GM23338 (cell line): ENCODE results near the gene PPM1H. TPM values are rescaled to one million over a fixed set of nuclear protein-coding genes. Genes with fewer than 3 reads are reported as not detected.

Experiments used
- ATAC-seq: fragments of 200-7000 bp; cut with Tn5 transposase; 3 replicates; pipeline ENCODE4 v1.9.1; 2020
- DNase-seq: peaks from one replicate; pipeline ENCODE4 v3.0.0-alpha.2; 2015; ENCODE audit warnings: low spot score
- H2AFZ ChIP-seq: fragments of 200-600 bp; sonication (generic); 2 replicates; pipeline ENCODE4 v1.8.0; 2016; ENCODE audit warnings: antibody characterized with exemption, mild to moderate bottlenecking, moderate library complexity
- H3F3A ChIP-seq: fragments of 200-600 bp; sonication (generic); replicated peaks from 2 replicates; pipeline ENCODE4 v1.8.0; 2017; ENCODE audit warnings: antibody characterized with exemption, mixed run types, low read depth
- H3K27ac ChIP-seq: fragments of 200-600 bp; sonication (generic); 2 replicates; pipeline ENCODE4 v1.6.1; 2016; ENCODE audit warnings: low read depth
- H3K27me3 ChIP-seq: fragments of 200-600 bp; sonication (generic); 2 replicates; pipeline ENCODE4 v1.8.0; 2016; ENCODE audit warnings: mild to moderate bottlenecking, mixed run types, moderate library complexity; ENCODE audit not compliant: insufficient read depth
- H3K36me3 ChIP-seq: fragments of 200-600 bp; sonication (generic); 2 replicates; pipeline ENCODE4 v1.8.0; 2016; ENCODE audit warnings: mild to moderate bottlenecking; ENCODE audit not compliant: insufficient read depth
- H3K4me1 ChIP-seq: fragments of 200-600 bp; sonication (generic); 2 replicates; pipeline ENCODE4 v1.8.0; 2016; ENCODE audit warnings: mild to moderate bottlenecking, moderate library complexity; ENCODE audit not compliant: insufficient read depth
- H3K4me2 ChIP-seq: fragments of 200-600 bp; sonication (generic); 2 replicates; pipeline ENCODE4 v1.7.1; 2017; ENCODE audit warnings: mixed run types
- H3K4me3 ChIP-seq: fragments of 200-600 bp; sonication (generic); 2 replicates; pipeline ENCODE4 v1.6.1; 2016; ENCODE audit warnings: mixed run types
- H3K79me2 ChIP-seq: fragments of 200-600 bp; sonication (generic); replicated peaks from 2 replicates; pipeline ENCODE4 v1.8.0; 2017; ENCODE audit warnings: mild to moderate bottlenecking; ENCODE audit not compliant: insufficient read depth
- H3K9me2 ChIP-seq: fragments of 200-600 bp; sonication (generic); 2 replicates; pipeline ENCODE4 v1.8.0; 2017; ENCODE audit not compliant: insufficient read depth
- H4K20me1 ChIP-seq: fragments of 200-600 bp; sonication (generic); replicated peaks from 2 replicates; pipeline ENCODE4 v1.8.0; 2017; ENCODE audit warnings: mild to moderate bottlenecking; ENCODE audit not compliant: insufficient read depth
- H3K27ac Mint-ChIP-seq: 2 replicates; pipeline ENCODE4 v1.8.0; 2020; ENCODE audit warnings: inconsistent platforms, mild to moderate bottlenecking, moderate library complexity, mixed read lengths
- H3K27me3 Mint-ChIP-seq: 3 replicates; pipeline ENCODE4 v1.8.0; 2022; ENCODE audit warnings: low read depth, mild to moderate bottlenecking, moderate library complexity, mixed read lengths, inconsistent platforms; ENCODE audit not compliant: insufficient read depth, poor library complexity
- H3K36me3 Mint-ChIP-seq: 3 replicates; pipeline ENCODE4 v1.8.0; 2021; ENCODE audit warnings: low read depth, mild to moderate bottlenecking, inconsistent platforms, moderate library complexity, mixed read lengths
- H3K4me1 Mint-ChIP-seq: 3 replicates; pipeline ENCODE4 v1.8.0; 2020; ENCODE audit warnings: mild to moderate bottlenecking, inconsistent platforms, mixed read lengths
- H3K4me3 Mint-ChIP-seq: 3 replicates; pipeline ENCODE4 v1.8.0; 2021; ENCODE audit warnings: moderate library complexity, mild to moderate bottlenecking, inconsistent platforms, mixed read lengths
- H3K9me3 Mint-ChIP-seq: 3 replicates; pipeline ENCODE4 v1.8.0; 2020; ENCODE audit warnings: moderate library complexity, mild to moderate bottlenecking, inconsistent platforms, mixed read lengths
- CREB1 ChIP-seq: fragments of 250-450 bp; sonication (Bioruptor Pico); IDR thresholded peaks from 2 replicates; pipeline ENCODE4 v1.5.0; 2020; ENCODE audit warnings: low read depth, mild to moderate bottlenecking, moderate library complexity
- JUNB ChIP-seq: IDR thresholded peaks from one replicate; pipeline ENCODE4 v1.6.1; 2016; ENCODE audit warnings: antibody characterized with exemption; ENCODE audit not compliant: unreplicated experiment
- NANOG ChIP-seq: IDR thresholded peaks from 2 replicates; pipeline ENCODE4 v1.6.1; 2016; ENCODE audit warnings: antibody characterized with exemption, borderline replicate concordance
- POLR2AphosphoS5 ChIP-seq: IDR thresholded peaks from 2 replicates; pipeline ENCODE4 v1.6.1; 2016; ENCODE audit warnings: antibody characterized with exemption, low read depth
- STAT1 ChIP-seq: IDR thresholded peaks from one replicate; pipeline ENCODE4 v1.6.1; 2016; ENCODE audit warnings: antibody characterized with exemption; ENCODE audit not compliant: unreplicated experiment
- ZNF114 ChIP-seq: fragments of 250-450 bp; sonication (Bioruptor Pico); IDR thresholded peaks from 2 replicates; pipeline ENCODE4 v1.5.0; 2020; ENCODE audit warnings: mild to moderate bottlenecking, moderate library complexity
- ZNF331 ChIP-seq: fragments of 250-450 bp; sonication (Bioruptor Pico); IDR thresholded peaks from 2 replicates; pipeline ENCODE4 v1.5.0; 2020; ENCODE audit warnings: low read depth, mild to moderate bottlenecking, moderate library complexity
- polyA plus RNA-seq: library from polyadenylated mRNA; unstranded; fragments of >200 nt; fragmentation: Nextera tagmentation; extraction: Ambion mirVana; gene quantifications from 2 replicates; pipeline ENCODE4 v1.2.1, GENCODE V29; 2016
- total RNA-seq: library from RNA; depleted of rRNA; stranded (reverse); fragments of >200 nt; shearing (Covaris generic); gene quantifications from 2 replicates; pipeline ENCODE4 v1.2.3, GENCODE V29; 2014
- TF ChIP-seq, protein P1 (sequence below): IDR thresholded peaks from one replicate; pipeline ENCODE4 v1.6.1; 2018; ENCODE audit warnings: antibody characterized with exemption; ENCODE audit not compliant: unreplicated experiment
- TF ChIP-seq, protein P2 (sequence below), 2 experiments: fragments of 200-600 bp in 1 of 2; sonication (generic) in 1 of 2; conservative IDR thresholded peaks; 2 replicates each; pipeline versions ENCODE4 v1.5.1 to v1.6.1; 2016 to 2017; ENCODE audit warnings: antibody characterized with exemption in 2 of 2, low read depth in 2 of 2, mild to moderate bottlenecking in 2 of 2, moderate library complexity in 1 of 2
- TF ChIP-seq, protein P3 (sequence below): IDR thresholded peaks from 2 replicates; pipeline ENCODE4 v1.6.1; 2016; ENCODE audit warnings: antibody characterized with exemption

The PPM1H gene
- total and polyA plus RNA-seq, 2 experiments from 2014 or later = 11.4 to 41.2 TPM

DNA sequence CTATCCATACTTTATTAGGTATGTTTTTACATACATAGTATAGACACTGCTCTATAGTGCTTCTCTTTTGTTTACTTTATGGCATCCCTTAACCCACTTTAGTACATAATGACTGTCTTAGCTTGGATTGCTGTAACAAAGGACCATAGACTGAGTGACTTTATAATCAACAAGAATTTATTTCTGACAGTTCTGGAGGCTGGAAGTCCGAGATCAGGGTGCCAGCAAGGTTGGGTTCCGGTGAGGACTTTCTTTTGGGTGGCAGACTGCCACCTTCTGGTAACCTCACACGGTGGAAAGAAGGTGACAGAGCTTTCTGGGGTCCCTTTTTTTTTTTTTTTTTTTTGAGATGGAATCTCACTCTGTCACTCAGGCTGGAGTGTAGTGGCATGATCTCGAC, 48.6 kb upstream of the PPM1H start:
- no peak overlapping the region for H3K4me2 ChIP-seq
- H3K36me3 ChIP-seq = no peaks in the 10 kb centered on the region
- H3K4me3 ChIP-seq = no peak overlapping the region
- Mint-ChIP-seq H3K27me3 (no peaks in the 10 kb centered on the region), H3K27ac (no peak overlapping the region), H3K4me3 (no peak overlapping the region), H3K9me3 (no peaks in the 10 kb centered on the region), H3K36me3 (no peaks in the 10 kb centered on the region), H3K4me1 (no peaks in the 10 kb centered on the region)
- H3K27me3 ChIP-seq = no peaks in the 10 kb centered on the region
- TF ChIP-seq, protein P1, sequence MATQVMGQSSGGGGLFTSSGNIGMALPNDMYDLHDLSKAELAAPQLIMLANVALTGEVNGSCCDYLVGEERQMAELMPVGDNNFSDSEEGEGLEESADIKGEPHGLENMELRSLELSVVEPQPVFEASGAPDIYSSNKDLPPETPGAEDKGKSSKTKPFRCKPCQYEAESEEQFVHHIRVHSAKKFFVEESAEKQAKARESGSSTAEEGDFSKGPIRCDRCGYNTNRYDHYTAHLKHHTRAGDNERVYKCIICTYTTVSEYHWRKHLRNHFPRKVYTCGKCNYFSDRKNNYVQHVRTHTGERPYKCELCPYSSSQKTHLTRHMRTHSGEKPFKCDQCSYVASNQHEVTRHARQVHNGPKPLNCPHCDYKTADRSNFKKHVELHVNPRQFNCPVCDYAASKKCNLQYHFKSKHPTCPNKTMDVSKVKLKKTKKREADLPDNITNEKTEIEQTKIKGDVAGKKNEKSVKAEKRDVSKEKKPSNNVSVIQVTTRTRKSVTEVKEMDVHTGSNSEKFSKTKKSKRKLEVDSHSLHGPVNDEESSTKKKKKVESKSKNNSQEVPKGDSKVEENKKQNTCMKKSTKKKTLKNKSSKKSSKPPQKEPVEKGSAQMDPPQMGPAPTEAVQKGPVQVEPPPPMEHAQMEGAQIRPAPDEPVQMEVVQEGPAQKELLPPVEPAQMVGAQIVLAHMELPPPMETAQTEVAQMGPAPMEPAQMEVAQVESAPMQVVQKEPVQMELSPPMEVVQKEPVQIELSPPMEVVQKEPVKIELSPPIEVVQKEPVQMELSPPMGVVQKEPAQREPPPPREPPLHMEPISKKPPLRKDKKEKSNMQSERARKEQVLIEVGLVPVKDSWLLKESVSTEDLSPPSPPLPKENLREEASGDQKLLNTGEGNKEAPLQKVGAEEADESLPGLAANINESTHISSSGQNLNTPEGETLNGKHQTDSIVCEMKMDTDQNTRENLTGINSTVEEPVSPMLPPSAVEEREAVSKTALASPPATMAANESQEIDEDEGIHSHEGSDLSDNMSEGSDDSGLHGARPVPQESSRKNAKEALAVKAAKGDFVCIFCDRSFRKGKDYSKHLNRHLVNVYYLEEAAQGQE = no peak
- no peak for TF ChIP-seq ZNF331 (CRISPR knock-in tag)
- TF ChIP-seq, protein P2, sequence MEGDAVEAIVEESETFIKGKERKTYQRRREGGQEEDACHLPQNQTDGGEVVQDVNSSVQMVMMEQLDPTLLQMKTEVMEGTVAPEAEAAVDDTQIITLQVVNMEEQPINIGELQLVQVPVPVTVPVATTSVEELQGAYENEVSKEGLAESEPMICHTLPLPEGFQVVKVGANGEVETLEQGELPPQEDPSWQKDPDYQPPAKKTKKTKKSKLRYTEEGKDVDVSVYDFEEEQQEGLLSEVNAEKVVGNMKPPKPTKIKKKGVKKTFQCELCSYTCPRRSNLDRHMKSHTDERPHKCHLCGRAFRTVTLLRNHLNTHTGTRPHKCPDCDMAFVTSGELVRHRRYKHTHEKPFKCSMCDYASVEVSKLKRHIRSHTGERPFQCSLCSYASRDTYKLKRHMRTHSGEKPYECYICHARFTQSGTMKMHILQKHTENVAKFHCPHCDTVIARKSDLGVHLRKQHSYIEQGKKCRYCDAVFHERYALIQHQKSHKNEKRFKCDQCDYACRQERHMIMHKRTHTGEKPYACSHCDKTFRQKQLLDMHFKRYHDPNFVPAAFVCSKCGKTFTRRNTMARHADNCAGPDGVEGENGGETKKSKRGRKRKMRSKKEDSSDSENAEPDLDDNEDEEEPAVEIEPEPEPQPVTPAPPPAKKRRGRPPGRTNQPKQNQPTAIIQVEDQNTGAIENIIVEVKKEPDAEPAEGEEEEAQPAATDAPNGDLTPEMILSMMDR (conservative IDR thresholded peaks at IDR 0.05; ENCODE audit: low read depth in 2 of 2) = peak; percentile 62 to 73
- TF ChIP-seq, protein P3, sequence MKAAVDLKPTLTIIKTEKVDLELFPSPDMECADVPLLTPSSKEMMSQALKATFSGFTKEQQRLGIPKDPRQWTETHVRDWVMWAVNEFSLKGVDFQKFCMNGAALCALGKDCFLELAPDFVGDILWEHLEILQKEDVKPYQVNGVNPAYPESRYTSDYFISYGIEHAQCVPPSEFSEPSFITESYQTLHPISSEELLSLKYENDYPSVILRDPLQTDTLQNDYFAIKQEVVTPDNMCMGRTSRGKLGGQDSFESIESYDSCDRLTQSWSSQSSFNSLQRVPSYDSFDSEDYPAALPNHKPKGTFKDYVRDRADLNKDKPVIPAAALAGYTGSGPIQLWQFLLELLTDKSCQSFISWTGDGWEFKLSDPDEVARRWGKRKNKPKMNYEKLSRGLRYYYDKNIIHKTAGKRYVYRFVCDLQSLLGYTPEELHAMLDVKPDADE = no peak
- no peak for TF ChIP-seq ZNF114 (CRISPR knock-in tag)
- H3K79me2 ChIP-seq = no peaks in the 10 kb centered on the region
- H3K27ac ChIP-seq = no peak overlapping the region
- peak; percentile 63 for DNase-seq
- H3K9me2 ChIP-seq = no peaks in the 10 kb centered on the region
- no peaks in the 10 kb centered on the region for H4K20me1 ChIP-seq
- no peaks in the 10 kb centered on the region for H3F3A ChIP-seq
- H3K4me1 ChIP-seq = no peaks in the 10 kb centered on the region
- ATAC-seq = peak; percentile 81
- H2AFZ ChIP-seq = no peak overlapping the region

DNA sequence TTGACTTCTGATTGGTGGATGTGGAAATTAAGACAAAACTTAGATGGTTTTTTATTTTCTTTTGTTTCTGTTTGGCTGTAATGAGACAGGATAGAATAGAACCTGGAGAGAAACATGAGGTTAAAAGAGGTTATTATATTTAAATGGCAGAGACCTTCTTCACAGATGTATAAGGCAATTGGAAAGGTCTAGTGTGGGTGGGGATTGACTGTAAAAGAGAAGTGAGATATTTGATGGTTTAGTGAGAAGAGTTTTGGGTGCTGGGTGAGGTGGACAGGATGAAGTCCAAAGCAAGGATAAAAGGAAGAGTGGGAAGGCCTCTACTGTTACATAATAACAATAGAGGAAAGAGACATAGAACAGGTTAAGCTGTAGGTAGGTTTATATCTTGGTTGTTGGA, 43.8 kb upstream of the PPM1H start:
- TF ChIP-seq JUNB (no peak), ZNF114 (CRISPR knock-in tag) (no peak), POLR2AphosphoS5 (no peak), ZNF331 (CRISPR knock-in tag) (no peak), NANOG (no peak), STAT1 (no peak), CREB1 (CRISPR knock-in tag) (no peak)
- TF ChIP-seq, protein P1 = no peak
- H2AFZ ChIP-seq = no peak overlapping the region
- H3K27ac ChIP-seq = no peak overlapping the region
- no peaks in the 10 kb centered on the region for H3F3A ChIP-seq
- no peak for DNase-seq
- no peak for ATAC-seq
- no peaks in the 10 kb centered on the region for H3K9me2 ChIP-seq
- no peaks in the 10 kb centered on the region for H3K4me1 ChIP-seq
- no peak overlapping the region for H3K27ac Mint-ChIP-seq
- H3K4me1 Mint-ChIP-seq = no peaks in the 10 kb centered on the region; the same call in 2 of the 3 replicates
- no peaks in the 10 kb centered on the region for H4K20me1 ChIP-seq
- H3K36me3 Mint-ChIP-seq = no peaks in the 10 kb centered on the region
- H3K79me2 ChIP-seq = no peaks in the 10 kb centered on the region
- no peaks in the 10 kb centered on the region for H3K36me3 ChIP-seq
- H3K27me3 ChIP-seq = no peaks in the 10 kb centered on the region
- H3K27me3 Mint-ChIP-seq = no peaks in the 10 kb centered on the region
- no peak overlapping the region for H3K4me3 Mint-ChIP-seq
- no peaks in the 10 kb centered on the region for H3K9me3 Mint-ChIP-seq
- no peak overlapping the region for H3K4me3 ChIP-seq
- H3K4me2 ChIP-seq = no peak overlapping the region
